ENCODE data around the gene SLCO1B3. TPM values are rescaled to one million over a fixed set of nuclear protein-coding genes. Genes with fewer than 3 reads are reported as not detected.

The SLCO1B3 gene
- total and polyA plus RNA-seq, 5 donors from 2014 or later = not detected

DNA sequence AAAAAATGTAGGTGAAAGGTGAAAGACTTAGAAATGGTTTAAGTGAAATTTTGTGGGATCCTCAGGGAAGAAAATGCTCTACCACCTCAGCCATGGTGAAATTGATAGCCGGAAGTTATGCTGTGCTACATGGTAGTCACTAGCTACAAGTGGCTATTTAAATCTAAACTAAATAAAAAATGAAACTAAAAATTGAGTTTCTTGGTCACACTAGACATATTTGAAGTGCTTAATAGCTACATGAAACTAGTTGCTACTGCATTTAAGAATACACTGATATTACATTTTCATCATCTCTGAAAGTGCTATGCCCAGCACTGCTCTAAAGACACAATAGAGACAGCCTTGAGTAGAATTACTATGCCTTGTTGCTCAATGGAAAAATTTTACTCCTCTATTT lies 10.3 kb upstream of the SLCO1B3 start:
- no peak overlapping the region for H3K4me3 Mint-ChIP-seq
- Histone ChIP-seq H3K36me3 (ENCODE audit: control insufficient read depth, insufficient read depth, low read length) (no peaks in the 10 kb centered on the region), H3K27ac (ENCODE audit: insufficient read depth, low read length, poor library complexity, severe bottlenecking) (no peak overlapping the region), H3K4me1 (ENCODE audit: control insufficient read depth, insufficient read depth, low read length, poor library complexity, severe bottlenecking) (no peaks in the 10 kb centered on the region), H3K9me3 (ENCODE audit: control insufficient read depth in 2 of 2, low read length in 2 of 2) (no peaks in the 10 kb centered on the region), H3K27me3 (ENCODE audit: control insufficient read depth, insufficient read depth, low read length) (no peaks in the 10 kb centered on the region), H3K4me3 (ENCODE audit: low read depth, low read length) (no peak overlapping the region)
- H3K27me3 Mint-ChIP-seq = no peaks in the 10 kb centered on the region
- DNase-seq (no peak), ATAC-seq (ENCODE audit: low read depth in 2 of 2) (no peak)
- H3K36me3 Mint-ChIP-seq = no peaks in the 10 kb centered on the region
- H3K4me1 Mint-ChIP-seq = no peaks in the 10 kb centered on the region
- no peak overlapping the region for H3K27ac Mint-ChIP-seq
- peaks cover 0 to 2% (median 0%) of the 10 kb centered on the region in 7 donors for H3K9me3 Mint-ChIP-seq

DNA sequence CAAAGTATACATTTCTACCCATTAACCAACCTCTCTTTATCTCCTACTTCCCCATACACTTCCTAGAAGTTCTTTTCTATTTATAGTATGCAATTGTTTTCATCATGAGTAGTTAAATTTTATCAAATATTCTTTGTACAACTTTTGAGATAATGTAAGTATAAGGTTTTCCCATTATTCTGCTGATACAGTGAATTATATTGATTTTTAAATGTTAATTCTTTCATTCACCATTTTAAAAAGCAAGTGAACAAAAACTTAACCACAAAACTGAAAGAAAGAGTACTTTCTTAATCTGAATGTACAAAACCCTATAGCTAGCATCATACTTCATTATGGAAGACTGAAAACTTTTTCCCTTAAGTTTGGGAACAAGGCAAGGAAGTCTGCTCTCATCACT lies 9.5 kb upstream of the SLCO1B3 start:
- Histone ChIP-seq H3K4me1 (ENCODE audit: control insufficient read depth, insufficient read depth, low read length, poor library complexity, severe bottlenecking) (no peaks in the 10 kb centered on the region), H3K27ac (ENCODE audit: insufficient read depth, low read length, poor library complexity, severe bottlenecking) (no peak overlapping the region), H3K9me3 (ENCODE audit: control insufficient read depth in 2 of 2, low read length in 2 of 2) (no peaks in the 10 kb centered on the region), H3K36me3 (ENCODE audit: control insufficient read depth, insufficient read depth, low read length) (no peaks in the 10 kb centered on the region), H3K4me3 (ENCODE audit: low read depth, low read length) (no peak overlapping the region), H3K27me3 (ENCODE audit: control insufficient read depth, insufficient read depth, low read length) (no peaks in the 10 kb centered on the region)
- ATAC-seq (ENCODE audit: low read depth in 2 of 2) (no peak), DNase-seq (no peak)
- no peaks in the 10 kb centered on the region for H3K36me3 Mint-ChIP-seq
- H3K4me1 Mint-ChIP-seq = no peaks in the 10 kb centered on the region
- H3K4me3 Mint-ChIP-seq = no peak overlapping the region
- H3K9me3 Mint-ChIP-seq = peaks cover 0 to 2% (median 0%) of the 10 kb centered on the region in 7 donors
- H3K27me3 Mint-ChIP-seq = no peaks in the 10 kb centered on the region
- H3K27ac Mint-ChIP-seq = no peak overlapping the region

DNA sequence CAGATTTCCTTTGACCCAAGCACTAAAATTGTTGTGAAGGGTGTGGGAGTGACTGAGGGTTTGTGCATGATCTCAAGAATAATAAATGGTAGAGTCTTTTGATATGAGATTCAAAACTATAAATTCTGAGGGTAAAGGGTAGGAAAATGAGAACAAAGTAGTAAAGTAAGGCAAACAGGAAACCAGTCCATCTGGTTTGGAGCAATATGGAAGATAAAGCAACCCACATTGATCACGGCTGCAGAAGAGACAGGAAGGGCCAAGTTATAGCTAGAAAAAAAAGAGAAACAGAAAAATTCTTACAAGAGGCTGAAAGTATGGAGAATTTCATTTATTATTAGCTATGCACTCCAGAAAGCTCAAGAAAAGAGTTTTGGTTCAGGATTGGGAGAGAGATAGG lies 4.6 kb upstream of the SLCO1B3 start:
- no peak for ATAC-seq (ENCODE audit: low read depth in 2 of 2)

DNA sequence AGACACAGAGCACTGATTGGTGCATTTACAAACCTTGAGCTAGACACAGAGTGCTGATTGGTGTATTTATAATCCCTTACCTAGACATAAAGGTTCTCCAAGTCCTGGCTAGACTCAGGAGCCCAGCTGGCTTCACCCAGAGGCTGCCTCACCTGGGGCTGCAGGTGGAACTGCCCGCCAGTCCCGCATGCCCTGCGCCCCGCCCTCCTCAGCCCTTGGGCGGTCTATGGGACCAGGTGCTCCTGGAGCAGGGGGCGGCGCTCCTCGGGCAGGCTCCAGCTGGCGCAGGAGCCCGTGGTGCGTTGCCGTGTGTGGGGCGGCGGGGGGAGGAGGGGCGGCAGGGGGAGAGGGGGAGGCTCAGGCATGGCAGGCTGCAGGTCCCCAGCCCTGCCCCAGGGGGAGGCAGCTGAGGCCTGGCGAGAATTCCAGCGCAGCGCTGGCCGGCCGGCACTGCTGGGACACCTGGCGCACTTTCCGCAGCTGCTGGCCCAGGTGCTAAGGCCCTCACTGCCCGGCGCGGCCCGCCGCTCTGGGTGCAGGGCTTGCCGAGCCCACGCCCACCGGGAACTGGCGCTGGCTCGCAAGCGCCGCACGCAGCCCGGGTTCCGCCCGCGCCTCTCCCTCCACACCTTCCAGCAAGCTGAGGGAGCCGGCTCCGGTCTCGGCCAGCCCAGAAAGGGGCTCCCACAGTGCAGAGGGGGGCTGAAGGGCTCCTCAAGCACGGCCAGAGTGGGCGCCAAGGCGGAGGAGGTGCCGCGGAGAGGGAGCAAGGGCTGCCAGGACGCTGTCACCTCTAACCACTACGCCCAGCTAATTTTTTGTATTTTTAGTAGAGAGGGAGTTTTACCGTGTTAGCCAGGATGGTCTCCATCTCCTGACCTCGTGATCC lies 3.1 kb upstream of the SLCO1B3 start:
- Histone ChIP-seq H3K27ac (ENCODE audit: insufficient read depth, low read length, poor library complexity, severe bottlenecking) (no peak overlapping the region), H3K27me3 (ENCODE audit: control insufficient read depth, insufficient read depth, low read length) (no peaks in the 10 kb centered on the region), H3K36me3 (ENCODE audit: control insufficient read depth, insufficient read depth, low read length) (no peaks in the 10 kb centered on the region), H3K9me3 (ENCODE audit: control insufficient read depth in 2 of 2, low read length in 2 of 2) (no peaks in the 10 kb centered on the region), H3K4me1 (ENCODE audit: control insufficient read depth, insufficient read depth, low read length, poor library complexity, severe bottlenecking) (no peaks in the 10 kb centered on the region), H3K4me3 (ENCODE audit: low read depth, low read length) (no peak overlapping the region)
- Mint-ChIP-seq H3K9me3 (peaks cover 0 to 3% (median 0%) of the 10 kb centered on the region in 7 donors), H3K4me1 (no peaks in the 10 kb centered on the region), H3K27me3 (no peaks in the 10 kb centered on the region), H3K36me3 (no peaks in the 10 kb centered on the region), H3K27ac (no peak overlapping the region), H3K4me3 (no peak overlapping the region)
- DNase-seq (no peak), ATAC-seq (ENCODE audit: low read depth in 2 of 2) (no peak)

More for the DNA sequence above, 4.6 kb upstream of the SLCO1B3 start:
- no peaks in the 10 kb centered on the region for H3K27me3 Mint-ChIP-seq
- no peaks in the 10 kb centered on the region for H3K4me1 Mint-ChIP-seq
- Histone ChIP-seq H3K27me3 (ENCODE audit: control insufficient read depth, insufficient read depth, low read length) (no peaks in the 10 kb centered on the region), H3K4me3 (ENCODE audit: low read depth, low read length) (no peak overlapping the region), H3K4me1 (ENCODE audit: control insufficient read depth, insufficient read depth, low read length, poor library complexity, severe bottlenecking) (no peaks in the 10 kb centered on the region), H3K36me3 (ENCODE audit: control insufficient read depth, insufficient read depth, low read length) (no peaks in the 10 kb centered on the region), H3K9me3 (ENCODE audit: control insufficient read depth in 2 of 2, low read length in 2 of 2) (no peaks in the 10 kb centered on the region), H3K27ac (ENCODE audit: insufficient read depth, low read length, poor library complexity, severe bottlenecking) (no peak overlapping the region)
- H3K4me3 Mint-ChIP-seq = no peak overlapping the region
- DNase-seq = no peak
- H3K9me3 Mint-ChIP-seq = peaks cover 0 to 3% (median 0%) of the 10 kb centered on the region in 7 donors
- H3K27ac Mint-ChIP-seq = no peak overlapping the region
- H3K36me3 Mint-ChIP-seq = no peaks in the 10 kb centered on the region

DNA sequence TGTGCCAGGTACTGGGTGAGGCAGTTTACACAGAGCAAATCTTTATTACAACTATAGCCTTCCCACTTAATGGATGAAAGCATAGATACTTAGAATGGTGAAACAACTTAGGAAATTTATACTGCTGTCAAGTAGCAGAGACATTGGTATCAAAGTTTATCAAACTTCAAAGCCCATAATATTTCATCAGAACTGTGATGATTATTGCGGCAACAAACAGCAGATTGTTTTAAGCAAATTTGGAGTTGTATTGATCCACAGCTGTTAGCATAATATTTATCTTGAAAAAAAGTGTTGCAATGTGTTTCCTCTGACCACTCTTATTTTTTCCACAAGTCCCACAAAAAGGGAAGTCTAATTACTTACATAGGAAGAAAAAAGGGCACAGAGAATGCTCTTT lies 2.0 kb upstream of the SLCO1B3 start:
- Histone ChIP-seq H3K4me1 (ENCODE audit: control insufficient read depth, insufficient read depth, low read length, poor library complexity, severe bottlenecking) (no peaks in the 10 kb centered on the region), H3K36me3 (ENCODE audit: control insufficient read depth, insufficient read depth, low read length) (no peaks in the 10 kb centered on the region), H3K4me3 (ENCODE audit: low read depth, low read length) (no peak overlapping the region), H3K27ac (ENCODE audit: insufficient read depth, low read length, poor library complexity, severe bottlenecking) (no peak overlapping the region), H3K9me3 (ENCODE audit: control insufficient read depth in 2 of 2, low read length in 2 of 2) (no peaks in the 10 kb centered on the region), H3K27me3 (ENCODE audit: control insufficient read depth, insufficient read depth, low read length) (no peaks in the 10 kb centered on the region)
- Mint-ChIP-seq H3K36me3 (no peaks in the 10 kb centered on the region), H3K4me1 (no peaks in the 10 kb centered on the region), H3K9me3 (peaks cover 0 to 3% (median 0%) of the 10 kb centered on the region in 7 donors), H3K4me3 (no peak overlapping the region), H3K27me3 (no peaks in the 10 kb centered on the region), H3K27ac (no peak overlapping the region)
- ATAC-seq (ENCODE audit: low read depth in 2 of 2) = no peak
- no peak for DNase-seq

DNA sequence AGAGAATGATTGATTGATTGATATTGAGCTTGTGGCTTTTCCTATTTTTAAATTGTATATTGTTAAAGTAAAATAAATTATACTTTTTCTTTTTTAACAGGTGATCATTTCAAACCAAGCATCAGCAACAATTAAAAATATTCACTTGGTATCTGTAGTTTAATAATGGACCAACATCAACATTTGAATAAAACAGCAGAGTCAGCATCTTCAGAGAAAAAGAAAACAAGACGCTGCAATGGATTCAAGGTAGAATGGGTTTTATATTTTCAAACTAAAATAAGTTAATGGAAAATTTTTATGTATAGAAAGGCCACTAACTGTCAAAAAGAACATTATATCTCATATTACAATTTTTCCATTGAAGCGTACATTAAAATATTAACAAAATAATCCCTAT lies 5.1 kb downstream of the SLCO1B3 start:
- no peak overlapping the region for H3K27ac Mint-ChIP-seq
- H3K9me3 ChIP-seq (ENCODE audit: control insufficient read depth in 2 of 2, low read length in 2 of 2) = no peaks in the 10 kb centered on the region
- H3K4me3 Mint-ChIP-seq = no peak overlapping the region
- DNase-seq = no peak
- no peak overlapping the region for H3K4me3 ChIP-seq (ENCODE audit: low read depth, low read length)
- peaks cover 0 to 13% (median 5%) of the 10 kb centered on the region in 7 donors for H3K9me3 Mint-ChIP-seq
- no peaks in the 10 kb centered on the region for H3K36me3 ChIP-seq (ENCODE audit: control insufficient read depth, insufficient read depth, low read length)
- no peaks in the 10 kb centered on the region for H3K27me3 Mint-ChIP-seq
- no peak for ATAC-seq (ENCODE audit: low read depth in 2 of 2)
- no peak overlapping the region for H3K27ac ChIP-seq (ENCODE audit: insufficient read depth, low read length, poor library complexity, severe bottlenecking)
- H3K36me3 Mint-ChIP-seq = peaks cover 6% of the 10 kb centered on the region
- no peaks in the 10 kb centered on the region for H3K4me1 Mint-ChIP-seq
- H3K4me1 ChIP-seq (ENCODE audit: control insufficient read depth, insufficient read depth, low read length, poor library complexity, severe bottlenecking) = no peaks in the 10 kb centered on the region
- H3K27me3 ChIP-seq (ENCODE audit: control insufficient read depth, insufficient read depth, low read length) = no peaks in the 10 kb centered on the region

DNA sequence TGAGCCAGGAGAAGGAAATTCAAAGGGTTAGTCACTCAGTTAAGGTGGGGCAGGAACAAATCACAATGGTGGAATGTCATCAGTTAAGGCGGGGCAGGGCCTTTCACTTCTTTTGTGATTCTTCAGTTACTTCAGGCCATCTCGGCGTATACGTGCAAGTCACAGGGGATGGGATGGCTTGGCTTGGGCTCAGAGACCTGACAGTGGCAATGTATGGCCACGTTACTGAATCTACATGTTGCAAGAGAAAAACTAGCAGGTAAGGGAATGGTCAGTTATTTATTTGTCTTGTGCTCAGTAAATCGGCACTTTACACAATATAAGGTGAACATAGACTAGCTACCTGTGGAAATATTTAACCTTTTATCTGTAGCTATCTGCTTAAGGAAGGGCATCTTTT lies 11.9 kb downstream of the SLCO1B3 start:
- H3K27me3 ChIP-seq (ENCODE audit: control insufficient read depth, insufficient read depth, low read length) = no peaks in the 10 kb centered on the region
- H3K4me1 Mint-ChIP-seq = no peaks in the 10 kb centered on the region
- ATAC-seq (ENCODE audit: low read depth in 2 of 2) = no peak
- no peak overlapping the region for H3K27ac ChIP-seq (ENCODE audit: insufficient read depth, low read length, poor library complexity, severe bottlenecking)
- no peak for DNase-seq
- no peak overlapping the region for H3K4me3 Mint-ChIP-seq
- peak overlapping the region in 1 of 3 donors; percentile 9 for H3K27ac Mint-ChIP-seq
- H3K36me3 ChIP-seq (ENCODE audit: control insufficient read depth, insufficient read depth, low read length) = no peaks in the 10 kb centered on the region
- no peaks in the 10 kb centered on the region for H3K9me3 ChIP-seq (ENCODE audit: control insufficient read depth in 2 of 2, low read length in 2 of 2)
- H3K27me3 Mint-ChIP-seq = no peaks in the 10 kb centered on the region
- peaks cover 0 to 19% (median 9%) of the 10 kb centered on the region in 7 donors for H3K9me3 Mint-ChIP-seq
- no peak overlapping the region for H3K4me3 ChIP-seq (ENCODE audit: low read depth, low read length)
- no peaks in the 10 kb centered on the region for H3K4me1 ChIP-seq (ENCODE audit: control insufficient read depth, insufficient read depth, low read length, poor library complexity, severe bottlenecking)
- H3K36me3 Mint-ChIP-seq = peaks cover 6% of the 10 kb centered on the region

DNA sequence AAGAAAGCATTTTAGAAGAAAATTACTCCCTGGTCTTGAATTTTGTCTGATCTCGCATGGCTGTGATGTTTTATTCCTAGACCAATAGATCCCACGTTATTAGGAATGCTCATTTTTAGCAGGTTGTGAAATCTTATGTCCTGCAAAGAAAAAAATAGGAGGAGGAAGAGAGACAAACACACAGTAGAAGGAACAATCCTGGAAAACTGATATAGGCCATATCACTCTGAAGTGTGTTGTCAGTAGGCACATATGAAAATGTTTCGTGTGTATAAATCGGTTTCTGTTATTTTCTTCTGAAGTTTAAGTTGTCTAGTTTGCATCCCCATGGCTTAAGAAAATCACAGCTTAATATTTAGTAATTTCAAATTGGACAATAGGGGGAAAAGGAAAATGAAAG lies 12.4 kb downstream of the SLCO1B3 start:
- DNase-seq (no peak), ATAC-seq (ENCODE audit: low read depth in 2 of 2) (no peak)
- Mint-ChIP-seq H3K27me3 (no peaks in the 10 kb centered on the region), H3K4me3 (no peak overlapping the region), H3K4me1 (no peaks in the 10 kb centered on the region), H3K36me3 (peaks cover 6% of the 10 kb centered on the region), H3K9me3 (peaks cover 0 to 19% (median 9%) of the 10 kb centered on the region in 7 donors), H3K27ac (no peak overlapping the region)
- Histone ChIP-seq H3K27ac (ENCODE audit: insufficient read depth, low read length, poor library complexity, severe bottlenecking) (no peak overlapping the region), H3K27me3 (ENCODE audit: control insufficient read depth, insufficient read depth, low read length) (no peaks in the 10 kb centered on the region), H3K4me1 (ENCODE audit: control insufficient read depth, insufficient read depth, low read length, poor library complexity, severe bottlenecking) (no peaks in the 10 kb centered on the region), H3K36me3 (ENCODE audit: control insufficient read depth, insufficient read depth, low read length) (no peaks in the 10 kb centered on the region), H3K4me3 (ENCODE audit: low read depth, low read length) (no peak overlapping the region), H3K9me3 (ENCODE audit: control insufficient read depth in 2 of 2, low read length in 2 of 2) (no peaks in the 10 kb centered on the region)
